Mucosa of descending colon (tissue), 3 donors: ENCODE measurements around the gene MITD1. TPM values are rescaled to one million over a fixed set of nuclear protein-coding genes. Genes with fewer than 3 reads are reported as not detected.

Source experiments
- ATAC-seq: fragments of 200-7000 bp; cut with Tn5 transposase; one replicate; pipeline ENCODE4 v1.9.1; 2020; ENCODE audit warnings: mild to moderate bottlenecking, moderate library complexity
- DNase-seq, 3 donors: peaks; one replicate each; pipeline ENCODE4 v3.0.0-alpha.2; 2020
- H3K36me3 ChIP-seq: fragments of 200-600 bp; one replicate; pipeline ENCODE4 v1.8.0; 2021; ENCODE audit warnings: low read depth, mild to moderate bottlenecking
- H3K4me1 ChIP-seq: fragments of 200-600 bp; one replicate; pipeline ENCODE4 v1.8.0; 2021; ENCODE audit warnings: low read depth, mild to moderate bottlenecking
- H3K4me3 ChIP-seq: fragments of 200-600 bp; one replicate; pipeline ENCODE4 v1.8.0; 2021; ENCODE audit warnings: mild to moderate bottlenecking
- H3K9me3 ChIP-seq: fragments of 200-600 bp; one replicate; pipeline ENCODE4 v1.8.0; 2021; ENCODE audit warnings: mild to moderate bottlenecking
- CTCF ChIP-seq: fragments of 200-600 bp; IDR thresholded peaks from one replicate; pipeline ENCODE4 v1.8.0; 2022; ENCODE audit warnings: antibody characterized with exemption, mild to moderate bottlenecking
- intact Hi-C, 2 donors: fragments of 100-400 bp; cut with DNase I in 1 of 2; cut with micrococcal nuclease in 1 of 2; formaldehyde crosslinking; loops; one replicate each; pipeline versions ENCODE4 v1.11.0 to v1.11.1; 2022; cut with DNase I, micrococcal nuclease
- total RNA-seq, 3 donors: library from RNA; stranded (reverse); fragmentation: NEBNext Ultra II Directional in 2 of 3; extraction: Animal tissue kit (Norgen Biotek cat#: 25700) in 2 of 3; gene quantifications; one replicate each; pipeline versions ENCODE4 v1.2.1 to v1.2.4, GENCODE V29; 2021 to 2023
- donor health status: DM: no; HTN: no; CAD: no; lungs with moderate emphysema.
- donor health status: DM: no; HTN: no; CAD: no.
- donor health status: DM: no; HTN: yes; CAD: no.

The MITD1 gene
- total RNA-seq, 3 donors from 2014 or later = 21.7 to 24.3 (median 22.0) TPM

GRCh38 chr2:99159594-99159993 is 21.3 kb downstream of the MITD1 start:
- intact Hi-C loops = no loop called here
- Histone ChIP-seq H3K9me3 (no peaks in the 10 kb centered on the region), H3K4me1 (peaks cover 8% of the 10 kb centered on the region), H3K36me3 (no peaks in the 10 kb centered on the region), H3K4me3 (no peak overlapping the region)
- ATAC-seq (no peak), DNase-seq (no peak)
- no peak for TF ChIP-seq CTCF

GRCh38 chr2:99158599-99158998 is 22.3 kb downstream of the MITD1 start:
- no peak for DNase-seq
- H3K9me3 ChIP-seq = no peaks in the 10 kb centered on the region
- H3K4me1 ChIP-seq = peaks cover 13% of the 10 kb centered on the region
- no peaks in the 10 kb centered on the region for H3K36me3 ChIP-seq
- ATAC-seq = no peak
- no peak for TF ChIP-seq CTCF
- intact Hi-C loops = no loop called here
- H3K4me3 ChIP-seq = no peak overlapping the region

DNA sequence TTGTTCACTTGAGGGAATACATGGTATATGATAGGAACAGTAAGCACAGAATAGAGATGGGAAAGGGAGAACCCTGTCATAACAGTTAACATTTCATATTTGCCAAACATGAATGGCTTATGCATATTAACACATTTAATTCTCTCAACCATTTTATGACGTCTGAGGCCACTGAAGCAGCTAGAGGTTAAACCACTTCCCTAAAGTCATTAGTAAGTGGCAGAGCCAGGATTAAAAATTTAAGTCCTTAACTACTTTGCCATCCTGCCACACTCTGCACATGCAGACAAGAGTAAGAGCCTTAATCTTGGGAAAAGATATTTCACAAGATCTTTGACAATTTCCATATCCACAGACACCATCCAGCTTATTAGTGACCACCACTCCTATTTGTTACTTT is 24.0 kb downstream of the MITD1 start:
- H3K36me3 ChIP-seq = no peaks in the 10 kb centered on the region
- no peak for TF ChIP-seq CTCF
- no peak for ATAC-seq
- H3K4me1 ChIP-seq = peaks cover 13% of the 10 kb centered on the region
- H3K9me3 ChIP-seq = no peaks in the 10 kb centered on the region
- intact Hi-C loops = no loop called here
- no peak overlapping the region for H3K4me3 ChIP-seq
- no peak for DNase-seq

GRCh38 chr2:99154643-99155536 is 26.0 kb downstream of the MITD1 start, which contains the start of the genes LIPT1 and TSGA10:
Gene LIPT1 (plus strand): TSS chr2:99154967. CDS start chr2:99161958, 6,991 bp downstream.
Gene TSGA10 (minus strand): TSS chr2:99154942. CDS start chr2:99109439, 45,503 bp downstream.
- ATAC-seq (peak; percentile 99), DNase-seq (peak; percentile 93 to 97 (median 93))
- intact Hi-C loops = no loop called here
- Histone ChIP-seq H3K9me3 (no peaks in the 10 kb centered on the region), H3K36me3 (no peaks in the 10 kb centered on the region), H3K4me3 (peak within 1 kb of the TSS; percentile 38), H3K4me1 (peaks cover 13% of the 10 kb centered on the region)
- TF ChIP-seq CTCF = no peak

DNA sequence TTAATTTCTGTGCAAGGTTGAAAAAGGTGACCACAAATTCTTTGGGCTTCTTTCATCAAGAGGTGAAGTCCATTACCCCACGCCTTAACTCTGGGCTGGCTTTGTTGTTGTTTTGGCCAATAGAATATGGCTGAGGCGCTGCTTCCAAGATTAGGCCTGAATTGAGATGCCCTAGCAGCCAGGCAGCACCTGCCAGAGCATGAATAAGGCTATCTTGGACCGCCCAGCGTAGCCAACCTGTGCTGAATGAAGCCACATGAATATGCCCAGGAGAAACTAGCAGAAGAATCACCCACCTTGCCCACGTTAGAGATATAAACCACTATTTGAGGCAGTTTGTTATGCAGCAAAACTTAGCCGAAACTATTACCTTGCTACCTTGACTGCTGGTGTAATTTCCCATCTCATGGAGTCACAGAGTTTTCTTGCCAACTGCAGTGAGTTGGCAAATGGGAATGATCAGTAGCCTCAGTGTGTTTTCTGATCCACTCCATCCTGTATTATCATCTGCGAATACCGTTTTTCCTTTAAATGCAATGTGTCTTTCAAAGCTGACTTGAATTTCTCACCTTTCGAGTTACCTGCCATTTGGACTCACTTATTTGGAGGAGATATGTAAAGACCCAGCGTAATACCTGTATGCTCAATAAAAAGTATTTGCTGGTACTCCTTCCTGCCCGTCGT is 26.8 kb downstream of the MITD1 start:
- ATAC-seq (no peak), DNase-seq (peak in 1 of 3 donors; percentile 14)
- Histone ChIP-seq H3K4me3 (peak overlapping the region; percentile 38), H3K9me3 (no peaks in the 10 kb centered on the region), H3K4me1 (peaks cover 13% of the 10 kb centered on the region), H3K36me3 (no peaks in the 10 kb centered on the region)
- no peak for TF ChIP-seq CTCF
- intact Hi-C loops = no loop called here
